Stomach (tissue), 4 donors: ENCODE results near the gene TERB1.

Experiments used
- CTCF ChIP-seq, 7 experiments: fragments of 450-650 bp in 4 of 7; fragments of 200-600 bp in 3 of 7; sonication (generic) in 3 of 7; IDR thresholded peaks; one replicate each; pipeline ENCODE4 v1.5.1; 2016 to 2019; ENCODE audit warnings: antibody characterized with exemption in 7 of 7, control low read depth in 2 of 7, mild to moderate bottlenecking in 1 of 7
- POLR2AphosphoS5 ChIP-seq, 3 donors: sonication (generic); formaldehyde crosslinking; IDR thresholded peaks; one replicate each; pipeline ENCODE4 v1.6.1; 2016; ENCODE audit warnings: antibody characterized with exemption in 3 of 3

- TF ChIP-seq CTCF (IDR thresholded peaks at IDR 0.05) = no peak
- TF ChIP-seq POLR2AphosphoS5 (IDR thresholded peaks at IDR 0.05) = no peak
Measured at GRCh38 chr16:66846266-66846665, 44.9 kb upstream of the TERB1 start.
